ENCODE results near the gene FSTL3.

DNA sequence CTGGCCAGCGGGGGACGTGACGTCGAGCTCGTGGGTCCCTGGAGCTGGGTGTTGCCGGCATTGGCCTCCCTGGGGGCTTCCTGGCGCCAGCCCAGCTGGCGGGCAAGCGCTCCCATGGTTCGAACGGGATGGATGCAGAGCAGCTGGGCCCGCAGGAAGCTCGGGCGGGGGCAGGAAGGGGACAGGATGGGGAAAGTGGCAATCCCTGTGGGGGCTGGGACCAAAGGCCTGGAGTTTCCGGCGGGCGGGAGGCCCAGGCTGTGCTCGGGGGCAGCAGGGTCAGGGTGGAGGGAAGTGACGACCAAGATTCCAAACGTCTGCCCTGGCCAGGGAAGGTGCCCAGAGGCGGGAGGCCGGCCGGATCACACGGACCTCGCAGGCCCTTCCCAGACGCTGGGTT lies 51.8 kb downstream of the FSTL3 start:
- no peak for TF ChIP-seq GATA2 (IDR thresholded peaks at IDR 0.05; ENCODE audit: low read depth, low read length)
- no peak for TF ChIP-seq GATA3 (IDR thresholded peaks at IDR 0.05; ENCODE audit: low read depth, low read length)

Data from SH-SY5Y (cell line).